HG02571 (cell line): ENCODE measurements around the gene SGIP1.

Experiments
- ATAC-seq: cut with Tn5 transposase; IDR thresholded peaks from one replicate; pipeline ENCODE4 v1.9.1; 2021; ENCODE audit warnings: mild to moderate bottlenecking, moderate library complexity; ENCODE audit not compliant: unreplicated experiment

The SGIP1 gene

GRCh38 chr1:66671455-66671854, 137.5 kb downstream of the SGIP1 start:
- ATAC-seq = no peak

GRCh38 chr1:66676613-66677298, 142.8 kb downstream of the SGIP1 start:
- ATAC-seq = no peak

GRCh38 chr1:66678146-66678545, 144.2 kb downstream of the SGIP1 start:
- ATAC-seq = no peak

- ATAC-seq = no peak
Observed at GRCh38 chr1:66679140-66679539, 145.2 kb downstream of the SGIP1 start.

- no peak for ATAC-seq
Observed at GRCh38 chr1:66681686-66682085, 147.7 kb downstream of the SGIP1 start.

GRCh38 chr1:66682106-66682505, 148.2 kb downstream of the SGIP1 start:
- ATAC-seq = no peak

GRCh38 chr1:66684353-66684752, 150.4 kb downstream of the SGIP1 start:
- no peak for ATAC-seq

GRCh38 chr1:66685265-66685664, 151.3 kb downstream of the SGIP1 start:
- ATAC-seq = no peak

- ATAC-seq = no peak
Observed at GRCh38 chr1:66685670-66686069, 151.7 kb downstream of the SGIP1 start.

GRCh38 chr1:66686406-66686805, 152.5 kb downstream of the SGIP1 start:
- ATAC-seq = no peak

- no peak for ATAC-seq
Observed at GRCh38 chr1:66687358-66687757, 153.4 kb downstream of the SGIP1 start.

- ATAC-seq = no peak
Observed at GRCh38 chr1:66690666-66691381, 156.9 kb downstream of the SGIP1 start.

GRCh38 chr1:66692681-66693080, 158.7 kb downstream of the SGIP1 start:
- ATAC-seq = no peak

GRCh38 chr1:66693856-66694255, 159.9 kb downstream of the SGIP1 start:
- ATAC-seq = no peak

GRCh38 chr1:66695116-66695515, 161.2 kb downstream of the SGIP1 start:
- no peak for ATAC-seq

- ATAC-seq = no peak
Observed at GRCh38 chr1:66696771-66697170, 162.8 kb downstream of the SGIP1 start.

GRCh38 chr1:66699213-66699612, 165.3 kb downstream of the SGIP1 start:
- no peak for ATAC-seq

GRCh38 chr1:66704177-66704875, 170.4 kb downstream of the SGIP1 start:
- no peak for ATAC-seq

GRCh38 chr1:66705110-66705509, 171.2 kb downstream of the SGIP1 start:
- ATAC-seq = no peak

- no peak for ATAC-seq
Observed at GRCh38 chr1:66711420-66711819, 177.5 kb downstream of the SGIP1 start.

- no peak for ATAC-seq
Observed at GRCh38 chr1:66712839-66713238, 178.9 kb downstream of the SGIP1 start.

- no peak for ATAC-seq
Observed at GRCh38 chr1:66723985-66724384, 190.0 kb downstream of the SGIP1 start.
